NCI-H748 treated with DMSO at 0.1 percent for 48 hours (cell line): ENCODE measurements around the gene DPM3.

ENCODE experiments used
- DNase-seq: peaks from one replicate; lab custom pipeline; 2025; lab: John Stamatoyannopoulos, UW

DPM3 gene

DNA sequence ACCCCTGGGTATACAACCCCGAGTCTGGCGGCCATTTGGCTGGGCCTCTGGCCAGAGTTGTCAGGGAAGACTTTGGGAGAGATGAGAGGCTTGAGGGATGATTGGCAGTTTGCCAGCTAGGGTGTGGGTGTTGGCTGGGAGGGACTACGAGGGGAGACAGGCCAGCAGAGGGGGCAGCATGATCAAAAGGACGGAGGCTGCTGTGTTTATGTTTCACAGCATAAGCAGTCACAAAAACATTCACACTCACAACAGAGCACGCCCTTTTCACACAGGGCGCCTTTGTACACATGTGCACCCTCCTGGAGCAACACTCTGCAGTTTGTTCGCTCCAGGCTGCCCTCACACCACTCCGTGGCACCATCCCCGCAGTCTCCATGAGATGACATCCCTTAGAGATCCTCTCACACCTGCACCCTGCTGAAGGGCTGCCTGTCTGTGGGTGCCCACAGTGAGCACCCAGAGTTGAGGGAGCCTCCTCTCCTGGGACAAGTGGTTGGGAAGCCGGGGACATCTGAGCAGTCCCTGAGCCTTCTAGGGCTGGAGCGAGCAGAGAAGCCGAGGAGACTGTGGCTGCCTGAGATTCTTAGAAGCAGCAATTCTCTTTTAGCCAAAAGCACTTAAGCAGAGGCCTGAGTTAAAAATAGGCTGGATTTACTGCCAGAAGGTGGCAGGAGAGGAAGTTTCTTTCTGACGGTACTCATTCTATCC is 46.3 kb downstream of the DPM3 start:
- DNase-seq = peak; percentile 76

DNA sequence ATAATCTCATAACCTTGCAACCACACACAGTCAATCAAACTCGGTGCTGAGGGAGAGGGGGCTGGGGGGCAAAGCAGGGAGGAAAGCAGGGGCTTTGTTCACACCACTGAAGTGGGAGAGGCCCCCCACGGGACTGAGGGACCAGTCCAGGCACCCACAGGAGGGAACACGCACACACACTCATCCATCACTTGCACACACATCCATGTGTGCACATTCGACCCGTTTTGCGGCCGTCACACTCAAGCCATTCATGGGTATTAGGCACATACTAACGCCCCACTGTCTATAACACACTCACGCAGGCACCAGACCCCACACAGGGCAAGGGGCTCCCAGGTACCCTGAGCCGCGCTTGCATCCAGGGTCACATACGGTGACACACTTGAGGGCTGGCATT is 47.7 kb downstream of the DPM3 start:
- no peak for DNase-seq

DNA sequence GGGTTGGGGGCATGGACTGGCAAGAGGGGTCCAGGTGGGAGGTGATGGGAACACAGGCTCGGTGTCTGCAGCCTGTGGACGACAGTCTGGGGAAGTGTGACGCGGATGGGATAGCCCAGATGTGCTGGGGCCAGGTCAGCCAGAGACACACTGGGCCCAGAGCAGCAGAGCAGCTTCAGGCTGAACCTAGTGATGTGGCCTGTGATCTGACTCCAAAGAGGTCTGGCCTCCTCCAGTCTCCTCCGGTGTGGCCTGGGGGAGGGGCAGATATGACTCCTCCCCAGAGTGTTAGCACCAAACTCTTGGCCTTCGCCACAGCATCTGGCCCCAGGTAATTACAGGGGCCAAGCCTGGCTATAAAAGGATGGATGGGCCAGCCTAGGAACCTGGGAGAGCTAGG is 48.2 kb downstream of the DPM3 start:
- DNase-seq = no peak

DNA sequence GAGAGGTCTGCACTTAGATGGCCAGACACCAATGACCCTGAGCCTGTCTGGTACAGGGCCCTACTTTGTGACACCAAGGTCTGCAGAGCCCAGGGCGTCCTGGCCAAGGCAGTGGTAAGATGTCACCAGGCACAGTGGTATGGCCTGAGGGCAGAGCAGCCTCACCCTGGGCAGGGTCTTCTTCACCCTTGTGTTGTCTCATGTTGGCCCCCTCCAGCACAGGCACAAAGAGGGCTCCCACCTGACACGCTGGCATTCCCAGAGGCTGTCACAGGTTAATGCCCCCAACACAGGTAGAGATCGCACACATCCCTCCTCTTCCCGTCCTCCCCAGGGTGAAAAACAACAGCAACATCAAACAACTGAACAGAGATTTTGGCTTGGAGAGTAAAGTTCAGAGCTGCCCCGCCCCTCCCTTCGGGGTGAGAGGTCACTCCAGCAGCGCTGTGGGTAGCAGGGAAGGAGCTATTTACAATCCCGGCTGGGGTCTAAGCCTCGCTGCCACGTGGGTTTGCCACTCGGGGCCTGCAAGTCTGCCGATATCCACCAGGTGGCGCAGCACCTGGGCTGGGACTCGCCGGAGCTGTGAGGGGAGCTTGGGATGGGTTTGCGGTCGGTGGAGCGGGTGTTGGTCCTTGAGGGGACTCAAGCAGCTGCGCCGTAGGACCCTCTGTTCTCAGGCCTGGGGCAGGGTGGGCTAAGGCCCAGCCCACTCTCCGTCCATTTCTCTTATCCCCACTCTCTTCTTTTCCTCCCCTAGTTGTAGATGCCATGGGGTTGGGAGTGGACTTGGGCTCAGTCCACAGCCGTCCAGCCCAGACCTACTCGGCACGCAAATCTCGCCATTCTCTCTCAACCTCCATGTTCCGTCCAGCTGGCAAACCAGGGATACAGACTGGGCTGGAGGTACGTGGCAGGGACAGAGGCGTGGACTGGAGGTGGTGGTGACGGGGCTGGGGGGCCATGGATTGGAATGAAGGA is 49.0 kb downstream of the DPM3 start:
- DNase-seq = peak; percentile 47
